OCI-LY3 (cell line): ENCODE data around the gene MBD2.

ENCODE experiments used
- H2AFZ ChIP-seq: fragments of 200-600, 300-600 bp; shearing (Covaris generic); 2 replicates; pipeline ENCODE4 v1.6.0; 2014; ENCODE audit warnings: antibody characterized with exemption, low read depth, low read length
- H3K27ac ChIP-seq: fragments of 200-600, 300-600 bp; sonication (generic); 2 replicates; pipeline ENCODE4 v1.5.1; 2014; ENCODE audit warnings: mild to moderate bottlenecking, low read length, moderate library complexity, mixed read lengths
- H3K27me3 ChIP-seq: fragments of 200-600, 300-600 bp; sonication (generic); 2 replicates; pipeline ENCODE4 v1.6.1; 2014; ENCODE audit warnings: low read depth, low read length, mixed read lengths
- H3K36me3 ChIP-seq: fragments of 200-600, 300-600 bp; sonication (generic); replicated peaks from 2 replicates; pipeline ENCODE3; 2014; ENCODE audit warnings: low read depth, low read length, mixed read lengths
- H3K4me1 ChIP-seq: fragments of 300-600, 200-600 bp; sonication (generic); 2 replicates; pipeline ENCODE4 v1.6.1; 2014; ENCODE audit warnings: low read length, mixed read lengths
- H3K4me2 ChIP-seq: fragments of 200-600, 300-600 bp; sonication (generic); 2 replicates; pipeline ENCODE4 v1.6.1; 2014; ENCODE audit warnings: low read length, mixed read lengths
- H3K4me3 ChIP-seq: fragments of 300-600, 200-600 bp; sonication (generic); 2 replicates; pipeline ENCODE4 v1.5.1; 2014; ENCODE audit warnings: antibody characterized with exemption, mild to moderate bottlenecking, low read length, moderate library complexity
- H3K79me2 ChIP-seq: fragments of 300-600, 200-600 bp; shearing (Covaris generic); 2 replicates; pipeline ENCODE4 v1.6.1; 2014; ENCODE audit warnings: mild to moderate bottlenecking, low read length, mixed read lengths
- H3K9ac ChIP-seq: fragments of 300-600, 200-600 bp; shearing (Covaris generic); 2 replicates; pipeline ENCODE4 v1.6.0; 2014; ENCODE audit warnings: mild to moderate bottlenecking, low read length, moderate library complexity
- H3K9me3 ChIP-seq: fragments of 200-600, 300-600 bp; shearing (Covaris generic); 2 replicates; pipeline ENCODE4 v1.6.1; 2014; ENCODE audit warnings: low read length, mixed read lengths; ENCODE audit not compliant: insufficient read depth
- H4K20me1 ChIP-seq: fragments of 200-600, 300-600 bp; sonication (generic); 2 replicates; pipeline ENCODE4 v1.6.1; 2016; ENCODE audit warnings: low read length, mixed read lengths; ENCODE audit not compliant: insufficient read depth
- EZH2phosphoT487 ChIP-seq: fragments of 200-600 bp; shearing (Covaris generic); IDR thresholded peaks from 2 replicates; pipeline ENCODE4 v1.6.1; 2018; ENCODE audit warnings: antibody characterized with exemption, mixed run types, low read depth
- TF ChIP-seq, protein P1 (sequence below): fragments of 200-600, 300-600 bp; sonication (generic); IDR thresholded peaks from 2 replicates; pipeline ENCODE4 v1.5.1; 2014; ENCODE audit warnings: antibody characterized with exemption, low read length, low read depth

Gene MBD2

DNA sequence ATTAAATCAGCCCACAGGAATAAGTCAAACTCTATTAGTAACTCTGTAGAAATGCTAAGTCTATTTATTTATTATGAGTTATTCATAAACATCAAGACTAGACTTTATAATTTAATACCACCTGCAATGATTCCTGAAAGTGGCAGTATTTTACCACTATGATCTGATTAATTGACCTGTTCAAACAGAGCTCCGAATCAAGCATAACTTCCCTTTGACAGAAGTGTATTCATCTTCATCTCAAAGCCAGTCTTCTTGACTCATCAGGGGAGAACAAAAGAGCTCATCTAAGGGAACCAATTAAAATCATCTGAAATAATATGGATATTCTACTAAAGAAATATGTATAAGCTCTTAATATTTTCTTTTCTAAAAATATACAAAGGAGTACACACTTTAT is 122.3 kb downstream of the MBD2 start:
- H3K4me3 ChIP-seq, result no peak overlapping the region
- TF ChIP-seq, protein P1, sequence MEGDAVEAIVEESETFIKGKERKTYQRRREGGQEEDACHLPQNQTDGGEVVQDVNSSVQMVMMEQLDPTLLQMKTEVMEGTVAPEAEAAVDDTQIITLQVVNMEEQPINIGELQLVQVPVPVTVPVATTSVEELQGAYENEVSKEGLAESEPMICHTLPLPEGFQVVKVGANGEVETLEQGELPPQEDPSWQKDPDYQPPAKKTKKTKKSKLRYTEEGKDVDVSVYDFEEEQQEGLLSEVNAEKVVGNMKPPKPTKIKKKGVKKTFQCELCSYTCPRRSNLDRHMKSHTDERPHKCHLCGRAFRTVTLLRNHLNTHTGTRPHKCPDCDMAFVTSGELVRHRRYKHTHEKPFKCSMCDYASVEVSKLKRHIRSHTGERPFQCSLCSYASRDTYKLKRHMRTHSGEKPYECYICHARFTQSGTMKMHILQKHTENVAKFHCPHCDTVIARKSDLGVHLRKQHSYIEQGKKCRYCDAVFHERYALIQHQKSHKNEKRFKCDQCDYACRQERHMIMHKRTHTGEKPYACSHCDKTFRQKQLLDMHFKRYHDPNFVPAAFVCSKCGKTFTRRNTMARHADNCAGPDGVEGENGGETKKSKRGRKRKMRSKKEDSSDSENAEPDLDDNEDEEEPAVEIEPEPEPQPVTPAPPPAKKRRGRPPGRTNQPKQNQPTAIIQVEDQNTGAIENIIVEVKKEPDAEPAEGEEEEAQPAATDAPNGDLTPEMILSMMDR, result no peak
- no peak for TF ChIP-seq EZH2phosphoT487
- no peak overlapping the region for H3K9ac ChIP-seq
- H3K4me2 ChIP-seq, result no peak overlapping the region
- no peaks in the 10 kb centered on the region for H3K9me3 ChIP-seq
- H3K4me1 ChIP-seq, result no peaks in the 10 kb centered on the region
- H3K36me3 ChIP-seq, result no peaks in the 10 kb centered on the region
- H3K79me2 ChIP-seq, result no peaks in the 10 kb centered on the region
- no peaks in the 10 kb centered on the region for H3K27me3 ChIP-seq
- H3K27ac ChIP-seq, result no peak overlapping the region
- no peaks in the 10 kb centered on the region for H4K20me1 ChIP-seq
- H2AFZ ChIP-seq, result no peak overlapping the region
